Astrocyte of the spinal cord (primary cell): ENCODE measurements around the gene RBM19.

Experiments
- DNase-seq: peaks from one replicate; pipeline ENCODE4 v3.0.0; 2011; ENCODE audit warnings: low read depth, low spot score
- H3K4me3 ChIP-seq: 2 replicates; pipeline ENCODE4 v1.5.1; 2011; ENCODE audit warnings: low read depth, mild to moderate bottlenecking, low read length, moderate library complexity
- in situ Hi-C: cut with HindIII; loops from 2 replicates; pipeline ENCODE4 v1.10.0; 2017; ENCODE audit warnings: low sequenced_read_pairs
- TF ChIP-seq, protein P1 (sequence below): IDR thresholded peaks from 2 replicates; pipeline ENCODE4 v1.5.1; 2012; ENCODE audit warnings: low read depth, mild to moderate bottlenecking, low read length, inconsistent platforms

The RBM19 gene

GRCh38 chr12:113932381-113933196 lies 33.5 kb downstream of the RBM19 start:
- DNase-seq: peak; percentile 46
- no peak overlapping the region for H3K4me3 ChIP-seq
- in situ Hi-C loops: no loop called here
- TF ChIP-seq, protein P1, sequence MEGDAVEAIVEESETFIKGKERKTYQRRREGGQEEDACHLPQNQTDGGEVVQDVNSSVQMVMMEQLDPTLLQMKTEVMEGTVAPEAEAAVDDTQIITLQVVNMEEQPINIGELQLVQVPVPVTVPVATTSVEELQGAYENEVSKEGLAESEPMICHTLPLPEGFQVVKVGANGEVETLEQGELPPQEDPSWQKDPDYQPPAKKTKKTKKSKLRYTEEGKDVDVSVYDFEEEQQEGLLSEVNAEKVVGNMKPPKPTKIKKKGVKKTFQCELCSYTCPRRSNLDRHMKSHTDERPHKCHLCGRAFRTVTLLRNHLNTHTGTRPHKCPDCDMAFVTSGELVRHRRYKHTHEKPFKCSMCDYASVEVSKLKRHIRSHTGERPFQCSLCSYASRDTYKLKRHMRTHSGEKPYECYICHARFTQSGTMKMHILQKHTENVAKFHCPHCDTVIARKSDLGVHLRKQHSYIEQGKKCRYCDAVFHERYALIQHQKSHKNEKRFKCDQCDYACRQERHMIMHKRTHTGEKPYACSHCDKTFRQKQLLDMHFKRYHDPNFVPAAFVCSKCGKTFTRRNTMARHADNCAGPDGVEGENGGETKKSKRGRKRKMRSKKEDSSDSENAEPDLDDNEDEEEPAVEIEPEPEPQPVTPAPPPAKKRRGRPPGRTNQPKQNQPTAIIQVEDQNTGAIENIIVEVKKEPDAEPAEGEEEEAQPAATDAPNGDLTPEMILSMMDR: no peak

DNA sequence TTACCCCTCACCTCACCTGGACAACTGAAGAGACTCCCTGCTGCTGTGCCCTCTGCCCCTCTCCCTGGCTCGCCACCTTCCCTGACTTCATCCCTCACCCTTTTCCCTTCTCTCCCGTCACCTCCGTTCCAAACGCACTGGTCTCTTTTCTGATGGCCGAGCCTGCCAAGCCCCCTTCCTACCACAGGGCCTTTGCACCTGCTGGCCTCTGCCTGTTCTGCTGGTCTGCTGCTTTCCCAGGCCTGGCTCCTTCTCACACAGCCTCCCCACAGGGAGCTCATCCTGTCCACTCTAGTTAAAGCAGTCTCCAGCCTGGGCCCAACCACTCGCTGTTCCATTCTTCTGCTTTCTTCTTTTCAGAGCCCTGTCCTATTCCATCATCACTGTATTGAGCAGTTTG lies 34.6 kb downstream of the RBM19 start:
- TF ChIP-seq, protein P1: no peak
- in situ Hi-C loops: no loop called here
- no peak overlapping the region for H3K4me3 ChIP-seq
- DNase-seq: no peak

DNA sequence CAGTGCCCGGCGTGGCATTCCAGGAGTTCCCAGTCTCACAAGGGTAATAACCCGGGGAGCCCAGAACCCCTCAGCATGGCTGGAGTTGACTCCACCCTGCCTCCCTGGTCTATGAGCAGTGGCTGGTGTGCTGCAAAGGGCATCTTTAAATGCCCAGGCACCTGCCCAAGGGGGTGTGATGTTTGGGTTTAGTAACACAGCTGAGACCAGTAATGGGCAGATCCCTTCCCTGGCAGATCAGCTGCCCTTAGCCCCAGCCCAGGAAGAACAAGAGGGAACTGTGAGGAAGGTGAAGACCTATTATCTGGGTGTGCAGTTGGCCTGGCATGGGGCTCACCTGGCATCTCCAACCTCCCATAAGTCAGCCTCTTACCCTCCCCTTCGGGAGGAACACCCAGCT lies 35.9 kb downstream of the RBM19 start:
- DNase-seq: no peak
- TF ChIP-seq, protein P1: no peak
- H3K4me3 ChIP-seq: no peak overlapping the region
- in situ Hi-C loops: no loop called here

- DNase-seq: no peak
- TF ChIP-seq, protein P1: no peak
Observed at GRCh38 chr12:113929312-113929989, 36.7 kb downstream of the RBM19 start.

GRCh38 chr12:113926788-113927187 lies 39.3 kb downstream of the RBM19 start:
- in situ Hi-C loops: no loop called here
- H3K4me3 ChIP-seq: no peak overlapping the region
- TF ChIP-seq, protein P1: no peak
- DNase-seq: peak; percentile 14

More at GRCh38 chr12:113929312-113929989, 36.7 kb downstream of the RBM19 start:
- in situ Hi-C loops: no loop called here
- H3K4me3 ChIP-seq: no peak overlapping the region

- DNase-seq: no peak
- TF ChIP-seq, protein P1: no peak
- in situ Hi-C loops: no loop called here
- H3K4me3 ChIP-seq: no peak overlapping the region
Observed at GRCh38 chr12:113924341-113924740, 41.8 kb downstream of the RBM19 start.
